Measurements from ENCODE around the gene NAGPA.

The NAGPA gene

GRCh38 chr16:5027086-5027485 is 6.6 kb downstream of the NAGPA start:
- no peak for DNase-seq

DNA sequence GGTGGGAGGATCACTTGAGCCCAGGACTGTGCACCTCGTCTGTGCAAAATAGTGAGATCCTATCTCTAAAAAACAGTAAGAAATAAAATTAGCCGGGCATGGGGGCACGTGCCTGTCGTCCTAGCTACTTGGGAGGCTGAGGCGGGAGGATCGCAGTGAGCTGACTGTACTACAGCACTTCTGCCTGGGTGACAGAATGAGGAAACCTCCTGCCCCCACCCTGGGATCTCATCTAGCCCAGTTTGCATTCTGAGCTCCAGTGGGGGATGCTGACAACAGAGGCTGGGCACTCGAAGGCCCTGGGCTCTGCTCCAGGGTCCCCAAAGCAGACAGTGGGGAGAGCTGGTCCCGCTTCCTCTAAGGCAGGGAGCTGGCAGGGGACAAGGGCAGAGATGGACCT is 7.1 kb downstream of the NAGPA start:
- DNase-seq, result no peak

- DNase-seq, result peak in 1 of 2 experiments; percentile 49
These were observed 8.5 kb downstream of the NAGPA start for GRCh38 chr16:5025171-5025632.

DNA sequence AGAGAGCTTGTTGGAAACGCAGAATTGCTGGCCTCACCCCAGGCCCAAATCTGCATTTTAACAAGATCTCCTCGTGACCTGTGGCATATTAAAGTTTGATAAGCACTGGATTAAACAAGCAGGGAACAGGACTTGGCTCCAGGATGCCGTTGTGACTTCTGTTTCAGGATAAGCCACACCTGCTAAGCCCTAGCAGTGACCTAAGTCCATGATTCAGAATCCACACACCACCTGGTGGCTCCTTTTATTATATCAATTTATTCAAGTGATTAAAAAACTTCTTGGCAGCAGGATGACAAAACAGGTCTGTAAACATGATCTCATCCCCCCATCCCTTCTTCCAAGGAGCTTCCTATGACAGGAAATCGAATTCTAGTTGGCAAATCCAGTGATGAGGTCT is 9.1 kb downstream of the NAGPA start:
- peak; percentile 38 to 60 for DNase-seq

DNA sequence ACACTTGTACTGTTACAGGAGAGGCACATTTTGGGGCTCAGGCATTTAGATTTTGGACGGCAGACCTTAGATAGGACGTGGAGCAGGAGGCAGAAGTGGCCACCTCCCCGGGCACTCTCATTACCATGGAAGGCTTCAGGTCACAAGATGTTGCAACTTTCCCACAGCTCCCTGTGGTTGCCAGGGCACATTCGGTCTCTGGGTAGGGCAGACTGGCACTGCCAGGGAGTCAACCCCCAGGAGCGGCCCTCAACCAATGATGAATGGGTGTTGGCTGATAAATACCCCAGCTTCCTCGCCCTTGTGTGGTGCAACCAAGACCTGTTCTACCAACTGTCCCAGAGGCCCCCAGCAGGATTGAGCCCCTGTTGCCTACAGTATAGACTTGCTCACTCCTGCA is 11.2 kb downstream of the NAGPA start:
- DNase-seq, result no peak

DNA sequence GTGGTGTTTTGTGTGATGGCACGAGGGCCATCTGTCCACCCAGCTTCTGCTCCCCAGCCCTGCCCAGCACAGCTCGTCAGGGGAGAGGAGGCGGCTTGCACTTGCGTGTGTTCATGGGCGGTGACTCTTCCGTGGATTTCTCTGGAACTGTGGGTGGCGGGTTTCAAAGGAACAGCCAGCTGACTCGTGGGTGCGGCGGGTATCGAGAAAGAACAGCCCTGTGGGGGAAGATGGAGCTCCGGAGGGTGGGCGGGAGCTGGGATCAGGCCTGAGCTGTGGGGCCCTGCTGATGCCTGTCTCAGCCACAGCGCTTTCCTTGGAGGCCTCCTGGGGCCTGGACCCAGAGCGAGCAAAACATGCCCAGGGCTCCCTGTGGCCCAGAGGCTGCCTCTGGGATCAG is 13.2 kb downstream of the NAGPA start:
- DNase-seq, result no peak

DNA sequence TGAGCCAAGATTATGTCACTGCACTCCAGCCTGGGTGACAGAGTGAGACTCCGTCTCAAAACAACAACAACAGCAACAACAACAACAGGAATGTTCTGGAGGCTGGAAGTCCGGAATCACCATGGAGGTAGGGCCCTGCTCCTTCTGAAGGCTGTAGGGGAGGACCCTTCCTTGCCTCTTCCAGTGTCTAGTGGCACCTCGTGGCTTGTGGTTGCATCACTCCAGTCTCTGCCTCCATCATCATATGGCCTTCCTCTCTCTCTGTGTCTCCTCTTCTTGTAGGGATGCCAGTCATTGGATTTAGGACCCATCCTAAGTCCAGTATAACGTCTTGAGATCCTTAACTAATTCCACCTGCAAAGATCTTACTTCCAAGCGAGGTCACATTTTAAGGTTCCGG is 14.0 kb downstream of the NAGPA start:
- no peak for DNase-seq

DNA sequence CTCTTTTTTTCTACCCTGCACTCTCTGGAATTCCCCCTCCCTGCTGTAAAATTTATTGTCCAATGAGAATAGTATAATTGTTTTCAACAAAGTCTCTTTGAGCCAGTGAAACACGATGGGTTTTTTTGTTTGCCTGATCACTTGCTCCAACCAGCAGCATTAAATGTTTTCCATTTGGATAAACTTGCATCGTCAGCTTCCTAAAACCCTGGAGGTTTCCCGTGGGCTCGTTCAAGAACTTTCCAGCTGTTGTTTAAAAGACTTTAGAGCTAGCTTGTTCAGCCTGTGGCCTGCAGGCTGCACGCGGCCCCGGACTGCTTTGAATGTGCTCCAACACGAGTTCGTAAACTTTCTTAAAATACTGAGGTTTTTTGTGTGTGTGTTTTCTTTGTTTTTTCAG is 14.9 kb downstream of the NAGPA start:
- DNase-seq, result no peak

DNA sequence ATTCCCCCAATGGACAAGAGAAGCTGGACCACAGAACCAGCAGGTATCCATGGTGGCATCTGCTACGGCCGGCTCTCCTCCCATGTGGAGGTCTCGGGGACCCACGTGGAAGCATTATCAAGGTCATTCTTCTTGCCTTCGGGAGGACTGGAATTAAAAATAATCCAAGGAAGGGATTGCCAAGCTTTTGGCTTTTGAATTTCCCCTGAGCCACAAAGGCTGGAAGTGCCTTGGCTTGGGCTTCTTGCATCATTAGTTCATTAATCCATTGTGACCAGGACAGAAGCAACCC is 16.1 kb downstream of the NAGPA start:
- DNase-seq, result no peak

- no peak for DNase-seq
These were observed 16.6 kb downstream of the NAGPA start for GRCh38 chr16:5016967-5017677.

GRCh38 chr16:5015887-5016286 is 17.8 kb downstream of the NAGPA start:
- no peak for DNase-seq

DNA sequence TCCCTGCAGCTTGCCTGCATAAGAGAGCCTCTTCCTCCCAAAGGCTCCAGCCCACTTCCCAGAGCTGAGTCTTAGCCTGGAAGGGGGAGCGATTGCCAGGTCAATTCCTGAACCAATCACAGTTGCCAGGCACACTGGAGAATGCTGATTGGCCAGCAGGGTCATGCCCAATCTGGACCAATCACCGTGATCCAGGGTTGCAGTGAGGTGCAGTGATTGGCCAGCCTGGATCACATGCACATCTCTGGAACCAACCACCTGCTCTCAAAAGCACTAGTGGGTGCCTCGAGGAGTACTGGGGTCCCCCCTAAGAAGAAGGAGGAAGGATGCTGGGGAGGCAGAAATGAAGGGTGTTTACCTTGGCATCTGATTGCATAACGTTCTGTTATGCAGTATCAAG is 18.4 kb downstream of the NAGPA start:
- DNase-seq, result no peak

GRCh38 chr16:5012887-5013286 is 20.8 kb downstream of the NAGPA start:
- no peak for DNase-seq

GRCh38 chr16:5011637-5012036 is 22.1 kb downstream of the NAGPA start:
- no peak for DNase-seq

DNA sequence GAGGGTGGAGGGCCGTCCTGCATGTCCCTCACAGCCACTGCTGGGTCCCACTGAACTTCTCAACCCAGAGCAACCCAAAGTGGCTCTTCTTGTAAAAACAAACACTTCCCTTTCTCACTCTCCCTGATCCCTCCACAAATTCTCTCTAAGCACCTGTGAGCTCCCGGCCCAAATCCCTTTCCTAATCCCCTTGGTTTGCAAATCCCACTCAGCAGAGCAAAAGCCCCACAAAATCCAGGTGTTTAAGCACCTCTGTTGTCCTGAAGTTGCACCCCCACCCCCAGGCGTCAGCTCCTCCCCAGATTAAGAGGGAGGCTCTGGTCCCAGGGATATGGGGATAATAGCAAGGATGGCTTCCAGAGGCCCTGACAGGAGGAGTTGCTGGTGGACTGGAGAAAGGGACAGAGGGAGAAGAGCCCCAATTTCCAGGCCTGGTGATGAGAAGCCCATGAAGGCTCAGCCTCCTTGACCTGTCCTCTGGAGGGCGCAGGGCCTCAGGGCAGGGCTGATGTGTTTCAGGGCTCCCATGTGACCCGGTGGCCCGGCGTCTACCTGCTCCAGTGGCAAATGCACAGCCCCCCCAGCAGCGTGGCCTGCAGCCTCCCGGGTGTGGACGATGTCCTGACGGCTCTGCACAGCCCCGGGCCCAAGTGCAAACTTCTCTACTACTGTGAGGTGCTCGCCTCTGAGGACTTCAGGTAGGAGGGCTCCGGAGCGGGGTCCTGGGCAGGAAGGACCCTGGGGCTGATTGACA is 23.0 kb downstream of the NAGPA start:
- peak in 1 of 2 experiments; percentile 63 for DNase-seq

GRCh38 chr16:5008311-5008731 is 25.4 kb downstream of the NAGPA start:
- no peak for DNase-seq

DNA sequence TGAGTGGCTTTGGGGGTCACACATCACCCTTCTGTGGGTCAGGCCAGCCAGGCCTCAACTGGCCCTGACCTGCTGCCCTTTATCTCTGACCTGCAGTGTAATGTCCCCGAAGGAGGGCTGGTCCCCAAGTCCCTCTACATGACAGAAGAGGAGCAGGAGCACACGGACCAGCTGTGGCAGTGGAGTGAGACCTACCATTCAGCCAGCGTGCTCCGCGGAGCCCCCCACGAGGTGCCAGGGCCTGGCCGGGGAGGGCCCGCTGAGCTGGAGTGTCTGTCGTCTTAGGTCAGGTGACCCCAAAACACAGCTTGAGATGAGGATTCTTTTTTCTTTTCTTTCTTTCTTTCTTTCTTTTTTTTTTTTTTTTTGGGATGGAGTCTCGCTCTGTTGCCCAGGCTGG is 26.5 kb downstream of the NAGPA start:
- no peak for DNase-seq

DNA sequence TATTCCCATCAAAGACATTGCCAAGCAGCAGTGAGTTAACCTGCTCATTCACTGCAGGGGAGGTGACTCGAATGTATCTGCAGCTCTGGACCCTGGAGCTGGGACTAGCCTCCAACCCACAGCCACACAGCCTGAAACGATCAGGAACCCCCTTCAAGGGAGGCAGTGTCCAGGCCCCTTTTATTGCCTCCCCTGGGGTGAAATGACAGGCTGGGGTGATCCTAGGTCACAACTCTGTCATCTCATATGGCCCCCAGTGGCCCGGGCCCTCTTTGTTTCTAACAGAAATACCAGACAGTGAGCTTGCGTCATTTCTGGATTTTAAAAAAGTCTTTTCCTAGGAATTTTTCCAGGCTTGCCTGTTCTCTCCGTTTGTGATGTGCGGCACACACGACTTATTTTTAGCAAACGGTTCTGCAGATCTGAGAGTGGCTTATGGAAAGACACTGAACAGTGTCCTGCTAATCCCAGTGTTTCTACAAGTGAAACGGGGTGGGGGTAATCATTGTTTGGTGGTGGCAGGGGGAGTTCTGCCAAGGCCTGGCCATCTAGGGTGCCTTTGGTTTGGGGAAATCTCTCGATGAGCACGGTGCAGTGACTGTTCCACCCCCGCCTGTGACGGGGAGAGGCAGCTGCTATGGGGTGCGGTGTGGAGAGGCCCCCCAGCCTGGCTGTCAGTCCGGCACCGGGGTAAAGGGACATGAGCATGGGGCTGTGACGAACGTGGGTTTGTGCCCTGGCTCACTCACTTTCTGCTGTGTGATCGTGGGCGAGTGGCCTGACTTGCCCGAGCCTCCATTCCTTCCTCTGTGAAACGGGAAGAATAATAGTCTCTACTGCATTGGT is 27.2 kb downstream of the NAGPA start:
- no peak for DNase-seq

DNA sequence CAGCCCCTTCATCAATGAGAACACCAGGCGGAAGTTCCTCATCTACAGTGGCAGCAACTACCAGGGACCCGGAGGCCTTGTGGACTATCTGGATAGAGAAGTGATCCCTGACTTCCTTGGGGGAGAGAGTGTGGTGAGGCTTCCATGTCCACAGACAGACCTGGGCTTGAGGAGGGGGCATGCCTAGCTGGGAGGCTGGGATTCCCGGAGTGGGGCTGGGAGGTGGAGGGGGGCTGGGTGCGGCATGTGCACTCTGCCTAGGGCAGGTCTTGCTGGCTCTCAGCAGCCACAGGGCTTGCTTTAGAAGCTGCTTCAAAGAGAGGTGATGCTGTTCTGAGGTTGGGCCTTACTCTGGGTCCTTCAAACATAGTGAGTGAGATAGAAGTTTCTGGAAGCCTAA is 27.8 kb downstream of the NAGPA start:
- no peak for DNase-seq

DNA sequence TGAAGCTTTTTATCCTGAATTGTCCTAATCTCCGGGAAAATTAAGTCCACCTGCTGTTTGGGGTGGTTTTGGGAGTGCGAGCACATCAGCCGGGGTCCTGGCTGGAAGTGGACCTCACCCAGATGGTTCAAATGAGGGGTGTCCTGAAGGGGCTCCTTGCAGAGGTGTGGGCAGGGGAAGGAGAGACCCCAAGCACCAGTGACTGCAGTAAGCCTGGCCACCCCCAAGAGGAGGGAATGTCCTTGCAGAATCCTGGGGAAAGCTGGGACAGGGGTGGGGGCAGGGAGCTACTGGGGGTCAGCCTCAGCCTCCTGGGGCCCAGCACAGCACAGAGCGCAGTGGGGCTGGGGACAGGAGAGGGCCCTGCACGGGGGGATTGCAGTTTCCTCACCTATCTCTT is 29.4 kb downstream of the NAGPA start:
- DNase-seq, result no peak

DNA sequence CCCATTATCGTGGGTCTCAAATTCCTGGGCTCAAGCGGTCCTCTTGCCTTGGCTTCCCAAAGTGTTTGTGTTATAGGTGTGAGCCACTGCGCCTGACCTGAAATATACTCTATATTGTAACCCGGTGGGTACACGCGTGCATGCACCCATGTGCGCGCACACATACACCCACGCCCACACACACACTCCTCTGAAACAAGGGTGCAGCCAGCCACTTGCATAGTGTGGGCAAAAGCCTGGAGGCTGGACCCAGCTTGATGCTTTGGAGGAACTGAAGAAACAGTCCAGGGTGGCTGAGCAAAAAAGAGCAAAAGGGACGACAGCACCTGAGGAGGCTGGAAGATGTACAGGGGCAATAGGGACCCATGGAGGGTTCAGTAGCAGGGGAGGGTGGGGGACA is 29.9 kb downstream of the NAGPA start:
- no peak for DNase-seq

GRCh38 chr16:5003211-5003610 is 30.5 kb downstream of the NAGPA start:
- no peak for DNase-seq

DNA sequence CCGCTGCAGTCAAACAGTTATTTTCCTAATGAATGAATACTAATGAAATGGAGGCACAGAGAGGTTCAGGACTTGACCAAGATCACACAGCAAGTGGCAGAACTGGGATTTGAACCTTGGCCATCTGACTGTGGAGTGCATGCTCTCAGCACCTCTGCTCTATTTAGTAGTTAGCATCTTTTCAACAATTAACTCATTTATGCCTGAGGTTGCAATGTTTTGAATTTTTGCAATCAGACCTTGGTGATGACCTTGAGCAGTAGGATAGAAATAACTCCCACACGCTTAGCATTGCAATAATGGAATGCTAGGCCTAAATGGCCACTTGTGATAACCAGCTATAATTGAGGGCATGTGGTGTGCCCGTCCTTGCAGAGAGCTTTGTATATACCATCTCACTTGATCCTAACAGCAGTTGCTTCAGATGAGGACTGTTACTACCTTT is 31.0 kb downstream of the NAGPA start:
- no peak for DNase-seq

- no peak for DNase-seq
These were observed 31.7 kb downstream of the NAGPA start for GRCh38 chr16:5001986-5002385.

Measured in NCI-H524 (cell line).